Measurements from ENCODE around the gene TUSC2.
A peak's percentile ranks its signal among the peaks of the same experiment; 100 is the strongest.

TUSC2 gene

DNA sequence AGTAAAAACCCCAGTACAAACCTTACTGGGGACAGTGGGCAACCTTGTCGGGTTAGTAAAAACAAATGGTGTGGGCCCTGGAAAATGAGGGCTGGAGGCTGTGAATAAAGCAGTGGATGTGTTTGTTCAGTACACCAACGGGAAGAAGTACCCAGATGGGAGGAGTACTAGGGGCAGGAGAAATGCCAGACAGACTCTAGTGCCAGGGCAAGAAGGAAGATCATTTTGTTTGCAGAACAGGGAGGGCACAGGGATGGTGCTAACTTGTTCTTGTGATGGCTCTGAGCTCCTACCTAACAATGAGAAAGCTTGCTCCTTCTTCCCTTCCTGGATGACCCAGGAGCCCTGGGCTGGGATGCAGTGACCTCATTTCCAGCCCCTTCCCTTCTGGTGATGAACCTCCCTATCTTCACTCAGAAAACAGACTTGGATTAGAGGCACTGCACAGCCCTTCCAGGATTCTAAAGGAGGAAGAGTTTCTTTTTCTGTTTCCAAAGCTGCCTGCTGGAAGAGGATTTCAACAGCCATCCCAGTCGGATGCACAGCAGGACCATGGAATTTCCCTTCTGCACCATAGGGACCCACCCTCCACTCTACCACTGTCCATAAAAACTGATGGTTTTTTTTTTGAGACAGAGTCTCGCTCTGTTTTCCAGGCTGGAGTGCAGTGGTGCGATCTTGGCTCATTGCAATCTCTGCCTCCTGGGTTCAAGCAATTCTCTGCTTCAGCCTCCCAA is 6.5 kb upstream of the TUSC2 start:
- no peak for DNase-seq

DNA sequence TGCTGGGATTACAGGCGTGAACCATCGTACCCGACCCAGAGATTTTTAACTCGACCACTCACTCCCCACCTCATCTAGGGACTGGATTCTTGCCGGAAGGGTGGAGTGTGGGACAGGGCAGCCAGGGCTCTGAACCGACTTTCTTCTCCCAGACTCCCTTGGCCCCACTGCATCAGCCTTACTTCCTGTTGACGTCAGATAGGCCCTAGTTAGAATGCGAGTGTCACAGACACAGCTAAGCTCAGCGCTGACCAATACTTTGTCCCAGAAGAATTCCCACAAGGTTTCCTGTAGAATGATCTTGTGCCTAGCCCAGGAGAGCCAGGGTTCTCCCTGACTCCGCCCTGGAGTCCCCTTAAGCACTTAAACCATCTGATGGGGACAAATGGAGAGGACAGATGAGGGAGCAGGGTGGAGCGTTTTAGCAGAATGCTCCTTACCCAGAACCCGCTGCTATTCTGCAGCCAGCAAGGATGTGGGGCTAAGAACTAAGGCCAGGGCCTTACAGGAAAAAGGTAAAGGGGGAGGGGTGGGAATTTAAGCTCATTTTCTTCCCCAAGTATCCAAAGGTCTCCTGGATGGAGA is 5.8 kb upstream of the TUSC2 start:
- DNase-seq: no peak

DNA sequence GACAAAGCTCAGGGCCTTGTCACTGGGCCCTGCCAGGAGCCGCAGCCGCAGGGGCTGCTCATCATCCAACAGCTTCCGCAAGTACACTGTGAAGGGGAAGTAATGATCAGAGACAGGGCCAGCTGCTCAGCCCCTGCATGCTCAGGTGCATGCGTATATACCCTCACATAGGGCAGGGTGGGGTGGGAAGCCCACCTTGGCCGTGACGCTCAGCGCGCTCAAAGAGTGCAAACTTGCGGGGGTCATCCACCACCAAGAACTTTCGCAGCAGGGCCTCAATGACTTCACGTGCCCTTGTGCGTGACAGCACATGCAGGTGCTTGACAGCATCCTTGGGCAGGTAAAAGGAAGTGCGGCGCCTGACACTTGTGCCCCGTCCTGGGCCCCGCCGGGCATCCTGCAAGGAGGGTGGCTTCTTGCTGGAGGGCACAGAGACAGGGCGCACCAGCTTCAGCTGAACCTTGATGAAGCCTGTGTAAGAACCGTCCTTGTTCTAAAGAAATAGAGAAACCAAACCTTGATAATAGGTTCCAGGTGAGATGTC is 3.4 kb upstream of the TUSC2 start:
- DNase-seq: no peak

DNA sequence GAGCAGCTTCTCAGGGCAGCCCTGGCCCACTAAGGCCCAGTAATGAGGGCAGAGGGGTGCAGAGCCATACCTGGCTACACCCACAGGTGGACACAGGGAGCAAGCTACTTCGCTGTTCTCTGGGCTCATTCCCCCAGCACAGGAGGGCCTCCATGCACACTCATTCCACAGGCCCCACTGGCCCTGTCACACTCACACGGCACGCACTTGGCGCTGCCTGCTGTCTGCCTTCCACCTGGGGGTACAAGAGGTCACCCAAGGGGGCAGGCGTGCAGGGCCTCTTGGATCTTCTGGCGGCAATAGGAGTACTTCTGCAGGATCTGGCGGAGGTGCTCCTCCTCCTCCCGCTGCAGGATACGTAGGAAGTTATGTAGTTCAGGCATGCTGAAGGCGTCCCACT is 2.3 kb upstream of the TUSC2 start:
- DNase-seq: no peak

DNA sequence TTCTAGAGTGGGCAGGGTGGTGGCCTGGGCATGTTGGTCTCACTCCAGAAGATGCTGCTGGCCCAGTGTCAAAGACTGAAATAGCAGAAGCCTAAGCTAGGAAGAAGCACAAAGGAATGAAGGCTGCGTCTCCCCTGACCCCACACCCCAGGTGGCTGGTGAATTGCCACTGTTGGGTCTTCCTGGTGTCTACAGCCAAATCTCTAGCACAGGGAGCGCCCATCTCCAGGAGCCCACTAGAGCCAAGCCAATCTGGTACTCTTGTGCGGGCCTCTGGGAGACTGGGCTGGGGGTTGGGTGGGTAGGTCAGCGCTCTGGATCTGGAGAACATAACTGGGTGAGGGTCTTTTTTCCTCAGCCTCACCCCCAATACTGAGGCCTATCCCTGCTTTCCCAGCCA is 894 bp downstream of the TUSC2 start:
- DNase-seq: no peak

GRCh38 chr3:50326182-50326541 is 1.9 kb downstream of the TUSC2 start:
- DNase-seq: no peak

- no peak for DNase-seq
These were observed 2.4 kb downstream of the TUSC2 start for GRCh38 chr3:50325497-50326181.

DNA sequence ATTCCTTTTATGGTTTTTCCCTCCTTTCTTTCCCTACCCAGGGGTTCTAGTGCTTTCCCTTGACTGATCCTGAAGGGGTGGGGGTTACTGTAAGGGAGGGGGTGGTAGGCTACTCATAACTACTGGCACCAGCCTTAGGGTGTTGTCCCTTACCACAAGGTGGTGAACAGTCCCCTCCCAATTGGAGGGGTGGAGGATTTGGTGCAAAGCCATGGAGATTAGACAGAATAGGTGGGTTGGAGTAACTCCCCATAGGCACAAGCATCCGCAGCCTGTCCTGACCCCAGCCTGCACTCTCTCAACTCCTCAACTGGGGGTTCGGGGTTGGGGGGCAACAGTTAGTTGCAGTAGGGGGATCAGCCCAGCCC is 2.9 kb downstream of the TUSC2 start:
- DNase-seq: no peak

GRCh38 chr3:50324351-50325112 is 3.5 kb downstream of the TUSC2 start:
- peak; percentile 61 for DNase-seq

DNA sequence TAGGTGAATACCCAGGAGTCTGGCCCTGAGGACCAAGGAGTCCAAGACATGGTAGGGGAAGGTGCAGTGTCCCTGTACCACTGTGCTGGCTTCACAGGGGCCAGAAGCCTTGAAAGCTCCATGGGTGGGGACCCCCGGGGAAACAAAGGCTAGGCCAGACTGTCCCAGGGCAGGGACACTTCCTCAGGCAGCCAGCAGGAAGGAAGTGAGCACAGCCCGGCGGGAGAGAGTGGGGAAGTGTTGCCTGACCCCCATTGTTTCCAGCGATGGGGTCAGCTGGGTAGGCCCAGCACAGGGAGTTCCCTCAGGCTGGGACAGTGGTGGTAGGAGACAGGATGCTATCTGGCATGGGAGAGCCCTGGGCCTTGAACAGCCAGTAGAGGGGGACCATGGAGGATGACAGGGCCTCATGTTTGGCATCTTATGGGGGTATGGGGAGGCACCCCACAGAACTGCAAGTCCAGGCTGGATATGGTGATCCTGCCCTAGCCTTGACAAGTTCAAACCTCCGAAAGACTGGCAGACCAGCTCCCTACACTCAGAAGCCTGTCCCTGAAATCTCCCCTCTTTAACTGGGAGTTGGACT is 4.3 kb downstream of the TUSC2 start:
- no peak for DNase-seq

DNA sequence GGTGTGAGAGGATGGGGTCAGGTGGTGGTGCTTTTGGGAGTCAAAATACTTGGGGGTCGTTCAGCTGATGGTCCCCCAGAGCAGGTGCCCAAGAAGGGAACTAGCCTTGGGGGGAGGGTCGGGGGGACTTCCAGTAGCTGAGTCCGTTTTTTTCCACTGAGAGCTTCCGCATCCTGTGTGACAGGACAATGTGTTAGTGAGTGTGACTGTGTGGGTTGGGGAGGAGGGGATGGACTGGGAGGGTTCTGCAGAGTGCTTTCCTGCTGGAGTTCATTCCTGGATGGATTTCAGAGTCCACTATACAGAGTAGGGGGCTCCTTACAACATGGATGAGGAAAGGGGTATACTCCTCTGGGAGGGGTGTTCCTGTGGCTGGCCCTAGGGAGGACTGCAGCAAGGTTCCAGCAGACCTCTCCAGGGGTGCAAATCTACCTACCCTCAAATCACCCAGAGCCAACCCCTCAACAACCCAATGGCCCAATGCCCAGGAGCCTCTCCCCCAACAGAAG is 4.9 kb downstream of the TUSC2 start:
- no peak for DNase-seq

DNA sequence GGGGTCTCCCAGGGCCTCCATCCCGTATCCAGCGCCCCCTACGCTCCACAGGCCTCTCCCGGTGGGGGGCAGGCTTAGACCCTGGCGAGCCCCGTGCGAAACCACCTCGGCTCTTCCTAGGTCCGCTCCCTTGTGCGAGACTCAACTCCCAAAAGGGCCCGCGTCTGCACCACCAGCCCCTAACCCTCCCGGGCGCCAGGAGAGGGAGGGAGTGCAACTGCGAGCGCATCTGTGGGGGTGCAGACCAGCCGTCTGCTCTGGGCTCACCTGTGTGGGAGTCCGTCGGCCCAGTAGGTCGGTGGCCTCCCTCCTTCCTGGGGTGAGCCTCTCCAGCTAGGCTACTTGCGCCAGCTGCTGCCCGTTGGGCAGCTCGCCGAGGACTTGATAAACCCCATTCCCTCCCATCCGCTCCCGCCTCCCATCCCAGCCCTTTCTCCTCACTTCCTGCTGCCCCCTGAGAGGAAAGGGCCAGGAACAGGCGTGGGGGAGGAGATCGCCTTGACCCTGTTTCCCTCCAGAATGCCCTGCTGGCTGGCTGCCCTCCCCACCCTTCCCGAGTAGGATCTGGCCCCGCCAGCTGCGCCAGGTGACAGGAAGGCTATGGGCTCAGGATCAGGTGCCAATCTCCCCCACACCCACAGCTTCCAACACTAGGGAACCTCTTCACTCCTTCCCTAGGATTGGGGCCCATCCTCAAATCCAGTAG is 5.5 kb downstream of the TUSC2 start, which contains the start of gene HYAL2:
Gene HYAL2, minus strand, starts transcription at position 360 of the 706 bp plus-strand sequence. CDS start 2,256 bp downstream, outside the sequence.
- no peak for DNase-seq

- DNase-seq: no peak
These were observed 6.0 kb downstream of the TUSC2 start for GRCh38 chr3:50322115-50322385.

DNA sequence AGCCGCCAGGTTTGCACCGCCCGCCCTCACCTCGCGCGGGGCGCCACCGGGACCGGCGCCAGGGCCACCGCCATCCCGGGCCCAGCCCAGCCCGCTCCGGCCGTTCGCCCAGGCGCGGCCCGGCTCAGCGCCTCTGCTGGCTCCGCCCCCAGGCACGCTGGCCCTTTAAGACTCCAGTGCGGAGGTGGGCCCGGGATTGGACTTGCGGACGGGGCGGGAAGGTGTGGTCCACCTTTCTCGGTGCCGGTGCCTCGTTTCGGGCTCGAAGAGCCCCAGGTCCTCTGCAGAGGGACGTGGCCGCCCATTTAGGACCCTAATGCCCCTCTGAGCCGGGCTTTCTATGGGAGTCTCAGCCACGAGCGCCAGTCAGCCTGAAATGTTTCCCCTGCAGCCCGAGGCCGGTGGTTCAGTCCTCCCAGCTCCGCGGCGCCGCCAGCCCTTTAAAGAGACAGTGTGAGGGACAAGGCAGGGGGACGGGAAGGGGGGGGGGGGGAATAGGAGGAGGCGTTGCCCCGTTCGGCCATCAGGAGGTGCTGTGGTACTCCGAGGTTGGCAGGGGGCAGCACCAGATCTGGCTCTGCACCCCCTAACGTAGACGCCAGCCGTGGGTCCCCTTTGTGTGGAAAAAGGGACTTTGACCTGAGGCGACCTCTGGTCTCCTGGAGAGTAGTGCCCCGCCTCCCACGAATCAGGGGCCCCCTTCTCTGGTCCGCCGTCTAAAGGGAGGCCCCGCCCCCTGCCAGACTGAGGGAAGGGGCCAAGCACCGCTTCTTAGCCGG is 6.5 kb downstream of the TUSC2 start:
- DNase-seq: peak; percentile 75 to 76

GRCh38 chr3:50320853-50321335 is 7.1 kb downstream of the TUSC2 start:
- DNase-seq: peak; percentile 52 to 58

GRCh38 chr3:50319894-50320625 is 8.0 kb downstream of the TUSC2 start:
- DNase-seq: no peak

DNA sequence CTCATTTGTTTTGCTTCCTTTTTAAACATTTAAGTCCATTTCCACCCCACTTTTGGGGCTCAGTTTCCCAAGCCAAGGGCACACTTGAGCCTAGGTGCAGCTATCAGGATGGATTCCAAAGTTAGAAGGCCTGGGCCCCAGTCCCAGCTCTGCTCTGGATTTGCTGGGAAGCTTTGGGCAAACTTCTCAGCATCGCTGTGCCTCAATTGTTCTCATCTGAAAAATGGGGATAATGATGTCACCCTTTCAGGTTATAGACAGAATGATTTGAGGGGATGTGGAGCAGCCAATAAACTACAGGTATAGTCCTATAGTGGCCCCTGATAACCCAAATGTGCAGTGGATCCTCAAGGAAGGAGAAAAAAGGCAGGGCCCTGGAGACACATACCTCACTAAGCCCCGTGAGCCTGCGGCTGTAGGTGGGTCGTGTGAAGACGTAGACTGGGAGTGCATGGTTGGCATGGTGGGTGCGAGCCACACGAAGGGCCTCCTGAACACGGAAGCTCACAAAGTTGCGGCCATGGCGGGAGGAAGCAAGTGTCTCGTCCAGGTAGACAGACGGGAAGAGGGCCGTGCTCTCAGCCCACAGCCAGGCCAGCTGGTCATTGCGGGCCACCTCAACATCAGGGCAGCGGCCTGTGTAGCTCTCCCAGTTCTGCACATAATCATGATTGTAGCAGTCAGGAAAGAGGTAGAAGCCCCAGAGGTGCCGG is 8.7 kb downstream of the TUSC2 start:
- no peak for DNase-seq

GRCh38 chr3:50318615-50319014 is 9.4 kb downstream of the TUSC2 start:
- DNase-seq: no peak

DNA sequence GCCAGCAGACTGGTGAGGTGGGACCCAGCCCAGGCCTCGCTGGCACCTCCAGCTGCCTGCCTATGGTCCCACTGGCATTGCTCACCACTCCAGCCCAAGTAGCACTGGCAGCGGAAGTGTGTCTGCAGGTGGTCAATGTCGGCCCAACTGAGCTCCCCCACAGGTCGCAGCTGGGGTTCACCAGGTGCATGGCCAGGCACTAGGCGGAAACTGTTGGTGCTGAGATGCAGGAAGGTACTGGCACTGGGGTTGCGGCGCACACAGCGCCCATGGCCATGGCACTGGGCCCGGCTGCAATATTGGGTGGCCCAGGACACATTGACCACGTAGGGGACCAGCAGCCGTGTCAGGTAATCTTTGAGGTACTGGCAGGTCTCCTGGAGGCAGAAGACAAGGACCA is 9.9 kb downstream of the TUSC2 start:
- DNase-seq: no peak

DNA sequence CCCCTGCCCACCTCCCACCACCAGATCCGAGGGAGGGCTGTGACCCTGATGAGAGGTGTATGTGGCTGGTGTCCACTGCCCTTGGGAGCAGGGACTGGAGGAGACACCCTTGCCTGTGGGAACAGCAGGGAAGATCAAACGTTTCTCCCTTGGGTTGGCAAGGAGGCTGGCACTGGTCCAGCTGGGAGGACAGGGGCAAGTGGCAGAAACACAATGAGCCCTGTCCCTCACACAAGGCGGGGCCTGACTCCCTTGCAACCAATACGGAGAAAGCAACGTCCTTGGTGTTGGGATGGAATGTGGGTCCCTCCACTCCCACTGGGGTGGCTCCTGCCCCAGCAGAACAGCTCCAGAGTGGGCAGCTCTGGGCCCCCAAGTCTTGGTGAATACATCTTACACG is 10.7 kb downstream of the TUSC2 start:
- no peak for DNase-seq

Data from stimulated activated CD4-positive, alpha-beta T cell treated with anti-CD3 and anti-CD28 coated beads, Interleukin-2, amount 100 ng/mL, for 48 hours (primary cell).